ENCODE measurements around the gene PPEF1. TPM values are rescaled to one million over a fixed set of nuclear protein-coding genes. Genes with fewer than 3 reads are reported as not detected.

Gene PPEF1, protein sequence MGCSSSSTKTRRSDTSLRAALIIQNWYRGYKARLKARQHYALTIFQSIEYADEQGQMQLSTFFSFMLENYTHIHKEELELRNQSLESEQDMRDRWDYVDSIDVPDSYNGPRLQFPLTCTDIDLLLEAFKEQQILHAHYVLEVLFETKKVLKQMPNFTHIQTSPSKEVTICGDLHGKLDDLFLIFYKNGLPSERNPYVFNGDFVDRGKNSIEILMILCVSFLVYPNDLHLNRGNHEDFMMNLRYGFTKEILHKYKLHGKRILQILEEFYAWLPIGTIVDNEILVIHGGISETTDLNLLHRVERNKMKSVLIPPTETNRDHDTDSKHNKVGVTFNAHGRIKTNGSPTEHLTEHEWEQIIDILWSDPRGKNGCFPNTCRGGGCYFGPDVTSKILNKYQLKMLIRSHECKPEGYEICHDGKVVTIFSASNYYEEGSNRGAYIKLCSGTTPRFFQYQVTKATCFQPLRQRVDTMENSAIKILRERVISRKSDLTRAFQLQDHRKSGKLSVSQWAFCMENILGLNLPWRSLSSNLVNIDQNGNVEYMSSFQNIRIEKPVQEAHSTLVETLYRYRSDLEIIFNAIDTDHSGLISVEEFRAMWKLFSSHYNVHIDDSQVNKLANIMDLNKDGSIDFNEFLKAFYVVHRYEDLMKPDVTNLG
- total RNA-seq, result under 1 TPM in 1 of 4 donors, not detected in 3; 0.19 TPM

DNA sequence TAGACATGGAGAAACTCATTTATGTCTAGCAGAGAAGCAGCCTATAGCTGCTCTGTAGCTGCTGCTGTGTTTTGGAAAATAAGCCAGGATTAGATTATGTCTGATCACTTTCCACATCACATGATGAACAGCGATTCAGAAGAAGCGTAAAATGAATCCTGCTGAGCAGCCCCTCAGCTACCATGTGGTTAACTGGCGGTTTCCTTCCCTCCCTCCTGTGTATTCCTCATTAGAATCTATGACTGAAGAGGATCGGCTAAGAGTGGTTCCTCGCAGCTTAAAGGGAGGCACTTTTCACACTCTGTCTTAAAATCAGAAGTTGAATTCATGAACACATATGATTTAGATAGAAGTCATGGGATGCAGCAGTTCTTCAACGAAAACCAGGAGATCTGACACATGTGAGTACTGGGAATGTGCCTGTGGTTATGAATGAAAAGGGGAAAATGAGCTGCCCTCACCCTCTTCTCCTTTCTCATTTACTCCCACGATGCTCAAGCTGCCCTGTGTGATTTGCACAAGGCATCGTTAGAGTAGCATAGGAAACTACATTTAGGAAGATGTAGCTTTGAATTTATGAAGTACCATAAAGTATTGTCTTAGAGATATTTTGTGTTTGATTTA, at the start of gene PPEF1:
TSS of gene PPEF1 (plus strand) at position 220 of the 624 bp plus-strand sequence. CDS start at position 356, 136 bp downstream.
- WGBS, 2 donors, result 64 to 69% methylated on average over 6 to 8 of the region's 8 CpGs
- DNase-seq, result no peak

DNA sequence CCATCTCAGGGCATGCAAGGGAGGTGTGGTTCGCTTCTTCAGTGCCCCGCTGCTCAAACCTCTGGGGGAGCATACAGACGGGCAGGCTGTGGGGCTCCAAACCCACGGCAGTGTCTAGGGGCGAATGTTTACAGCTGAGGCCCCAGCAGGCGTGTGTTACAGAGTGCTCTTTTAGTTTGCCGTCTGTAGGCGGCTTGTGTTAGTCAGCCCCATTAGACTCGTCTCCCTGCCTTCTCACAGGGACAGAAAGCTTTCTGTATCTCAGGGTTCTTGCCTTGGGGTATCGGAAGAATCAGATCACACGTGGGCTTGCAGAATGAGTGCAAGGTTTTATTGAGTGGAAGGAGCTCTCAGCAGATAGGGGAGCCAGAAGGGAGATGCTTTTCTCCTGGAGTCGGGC, 46.2 kb upstream of the PPEF1 start:
- Histone ChIP-seq H3K9me3 (no peaks in the 10 kb centered on the region), H3K27me3 (no peaks in the 10 kb centered on the region), H3K36me3 (no peaks in the 10 kb centered on the region), H3K27ac (no peak overlapping the region), H3K4me3 (no peak overlapping the region), H3K4me1 (no peaks in the 10 kb centered on the region)
- DNase-seq, result no peak
- WGBS, 2 donors, result 86 to 90% methylated on average over 5 to 12 of the region's 12 CpGs
- intact Hi-C loops (cut with DNase I), result no loop called here
- TF ChIP-seq POLR2A (IDR thresholded peaks at IDR 0.05), result no peak
- TF ChIP-seq, protein P1, sequence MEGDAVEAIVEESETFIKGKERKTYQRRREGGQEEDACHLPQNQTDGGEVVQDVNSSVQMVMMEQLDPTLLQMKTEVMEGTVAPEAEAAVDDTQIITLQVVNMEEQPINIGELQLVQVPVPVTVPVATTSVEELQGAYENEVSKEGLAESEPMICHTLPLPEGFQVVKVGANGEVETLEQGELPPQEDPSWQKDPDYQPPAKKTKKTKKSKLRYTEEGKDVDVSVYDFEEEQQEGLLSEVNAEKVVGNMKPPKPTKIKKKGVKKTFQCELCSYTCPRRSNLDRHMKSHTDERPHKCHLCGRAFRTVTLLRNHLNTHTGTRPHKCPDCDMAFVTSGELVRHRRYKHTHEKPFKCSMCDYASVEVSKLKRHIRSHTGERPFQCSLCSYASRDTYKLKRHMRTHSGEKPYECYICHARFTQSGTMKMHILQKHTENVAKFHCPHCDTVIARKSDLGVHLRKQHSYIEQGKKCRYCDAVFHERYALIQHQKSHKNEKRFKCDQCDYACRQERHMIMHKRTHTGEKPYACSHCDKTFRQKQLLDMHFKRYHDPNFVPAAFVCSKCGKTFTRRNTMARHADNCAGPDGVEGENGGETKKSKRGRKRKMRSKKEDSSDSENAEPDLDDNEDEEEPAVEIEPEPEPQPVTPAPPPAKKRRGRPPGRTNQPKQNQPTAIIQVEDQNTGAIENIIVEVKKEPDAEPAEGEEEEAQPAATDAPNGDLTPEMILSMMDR (IDR thresholded peaks at IDR 0.05), result no peak

More for the DNA sequence above, at the start of gene PPEF1:
- no peaks in the 10 kb centered on the region for H3K36me3 ChIP-seq
- H3K9me3 ChIP-seq, result no peaks in the 10 kb centered on the region
- H3K4me3 ChIP-seq, result no peak within 1 kb of the TSS
- H3K27me3 ChIP-seq, result no peaks in the 10 kb centered on the region
- no peaks in the 10 kb centered on the region for H3K4me1 ChIP-seq
- H3K27ac ChIP-seq, result no peak within 1 kb of the TSS
- no peak for TF ChIP-seq POLR2A (IDR thresholded peaks at IDR 0.05)
- TF ChIP-seq, protein P1 (IDR thresholded peaks at IDR 0.05), result no peak
- intact Hi-C loops (cut with DNase I), result no loop called here

DNA sequence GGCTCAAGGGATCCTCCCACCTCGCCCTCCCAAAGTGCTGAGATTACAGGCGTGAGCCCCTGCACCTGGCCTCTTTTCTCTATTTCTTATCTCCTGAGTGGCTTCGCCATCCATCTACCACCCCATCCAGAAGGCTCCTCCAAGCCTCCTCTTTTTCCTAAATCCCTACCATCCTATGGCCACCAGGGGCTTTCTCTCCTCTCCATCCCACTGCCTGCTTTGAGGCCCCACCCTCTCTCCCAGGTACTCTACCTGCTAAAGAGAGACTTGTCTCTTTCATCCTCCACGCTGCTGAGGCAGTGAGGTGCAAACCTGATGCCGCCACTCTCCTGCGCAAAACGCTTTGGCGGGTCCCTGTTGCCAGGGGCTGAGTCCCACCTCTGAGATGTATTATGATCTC, 42.5 kb upstream of the PPEF1 start:
- TF ChIP-seq, protein P1 (IDR thresholded peaks at IDR 0.05), result no peak
- TF ChIP-seq POLR2A (IDR thresholded peaks at IDR 0.05), result no peak
- intact Hi-C loops (cut with DNase I), result no loop called here
- no peaks in the 10 kb centered on the region for H3K9me3 ChIP-seq
- no peaks in the 10 kb centered on the region for H3K36me3 ChIP-seq
- no peak overlapping the region for H3K4me3 ChIP-seq
- H3K27me3 ChIP-seq, result no peaks in the 10 kb centered on the region
- no peak overlapping the region for H3K27ac ChIP-seq
- WGBS, 2 donors, result 74 to 92% methylated on average over 7 to 8 of the region's 8 CpGs
- DNase-seq, result no peak
- no peaks in the 10 kb centered on the region for H3K4me1 ChIP-seq

DNA sequence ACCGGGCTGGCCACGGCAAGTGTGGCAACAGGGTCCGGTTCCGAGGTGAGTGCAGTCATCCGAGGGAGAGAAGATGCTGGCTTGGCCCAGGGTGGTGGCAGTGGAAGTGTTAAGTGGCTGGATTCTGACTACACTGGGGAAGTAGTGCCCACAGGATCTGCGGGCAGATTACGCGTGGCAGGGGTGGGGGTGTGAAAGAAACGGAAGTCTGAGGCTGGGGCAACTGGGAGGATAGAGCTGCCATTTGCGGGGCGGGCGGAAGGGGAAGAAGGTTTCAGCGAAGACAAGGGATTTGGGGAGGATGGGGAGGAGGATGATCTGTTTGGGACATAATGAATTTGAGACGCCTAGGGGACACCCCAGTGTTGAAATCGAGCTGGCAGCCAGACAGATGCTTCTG, 40.8 kb upstream of the PPEF1 start:
- intact Hi-C loops (cut with DNase I), result no loop called here
- H3K27ac ChIP-seq, result no peak overlapping the region
- H3K9me3 ChIP-seq, result no peaks in the 10 kb centered on the region
- H3K4me3 ChIP-seq, result no peak overlapping the region
- DNase-seq, result no peak
- H3K27me3 ChIP-seq, result no peaks in the 10 kb centered on the region
- 66 to 89% methylated on average over 14 to 15 of the region's 15 CpGs for WGBS, 2 donors
- H3K36me3 ChIP-seq, result no peaks in the 10 kb centered on the region
- no peak for TF ChIP-seq POLR2A (IDR thresholded peaks at IDR 0.05)
- TF ChIP-seq, protein P1 (IDR thresholded peaks at IDR 0.05), result no peak
- H3K4me1 ChIP-seq, result no peaks in the 10 kb centered on the region
